ENCODE data around the gene ADM. TPM values are rescaled to one million over a fixed set of nuclear protein-coding genes. Genes with fewer than 3 reads are reported as not detected.
A peak's percentile ranks its signal among the peaks of the same experiment; 100 is the strongest.

ADM gene
- total and polyA plus RNA-seq, 2 donors (not counting 3 experiments of a cell fraction or from before 2014, with no cell fraction given) = 45.3 to 55.5 TPM

GRCh38 chr11:10307400-10308200 is 2.7 kb downstream of the ADM start:
- H3K9me1 ChIP-seq (replicated peaks; ENCODE audit: control insufficient read depth, extremely low read depth, insufficient read depth, low read length) = no peaks in the 10 kb centered on the region
- DNase-seq (ENCODE audit: low read depth, low spot score) = peak; percentile 96
- POLR2A ChIA-PET = interaction anchor here (0.6 to 2.0 kb wide), 7 partner anchors 8 to 548 kb away, joined by 3 to 10 read pairs (median 5); no protein-coding TSS in a partner anchor
- H3K4me2 ChIP-seq (ENCODE audit: insufficient read depth, low read length) = peak overlapping the region; percentile 91
- H3K27ac ChIP-seq (ENCODE audit: insufficient read depth, low read depth, low read length) = peak overlapping the region; percentile 80
- FAIRE-seq = no peak
- intact Hi-C loops (cut with micrococcal nuclease) (loop anchor here (1.0 to 5.0 kb wide), 15 partner anchors 16 to 734 kb away; partner anchors contain the start of gene WEE1), dilution Hi-C loops (cut with MboI; ENCODE audit: extremely low pct_ligation_motif_present, low sequenced_read_pairs) (no loop called here)
- no peaks in the 10 kb centered on the region for H3K36me3 ChIP-seq (ENCODE audit: control insufficient read depth in 2 of 2, extremely low read depth in 1 of 2, insufficient read depth in 2 of 2, low read length in 2 of 2)
- peaks cover 42% of the 10 kb centered on the region for H3K4me1 ChIP-seq (ENCODE audit: control insufficient read depth, extremely low read depth, insufficient read depth, low read length)
- peak overlapping the region; percentile 33 for H2AFZ ChIP-seq (ENCODE audit: low read depth, low read length)
- H3K9me3 ChIP-seq (replicated peaks; ENCODE audit: control insufficient read depth, insufficient read depth, low read length) = no peaks in the 10 kb centered on the region
- CTCF ChIA-PET = interaction anchor here (0.6 to 9.0 kb wide), 25 partner anchors 10 to 558 kb away, joined by 3 to 117 read pairs (median 4); no protein-coding TSS in a partner anchor
- no peaks in the 10 kb centered on the region for H3K27me3 ChIP-seq (ENCODE audit: control insufficient read depth in 2 of 2, insufficient read depth in 2 of 2, low read length in 2 of 2)
- no peaks in the 10 kb centered on the region for H4K20me1 ChIP-seq (replicated peaks; ENCODE audit: control insufficient read depth, extremely low read depth, insufficient read depth, low read length)
- TSS peak; percentile 31 for BruUV-seq (replicated peaks)
- peak overlapping the region; percentile 91 to 95 (median 93) for H3K4me3 ChIP-seq (replicated peaks in 1 of 3; ENCODE audit: insufficient read depth in 1 of 3, low read depth in 1 of 3, low read length in 3 of 3)
- TF ChIP-seq, protein P1, sequence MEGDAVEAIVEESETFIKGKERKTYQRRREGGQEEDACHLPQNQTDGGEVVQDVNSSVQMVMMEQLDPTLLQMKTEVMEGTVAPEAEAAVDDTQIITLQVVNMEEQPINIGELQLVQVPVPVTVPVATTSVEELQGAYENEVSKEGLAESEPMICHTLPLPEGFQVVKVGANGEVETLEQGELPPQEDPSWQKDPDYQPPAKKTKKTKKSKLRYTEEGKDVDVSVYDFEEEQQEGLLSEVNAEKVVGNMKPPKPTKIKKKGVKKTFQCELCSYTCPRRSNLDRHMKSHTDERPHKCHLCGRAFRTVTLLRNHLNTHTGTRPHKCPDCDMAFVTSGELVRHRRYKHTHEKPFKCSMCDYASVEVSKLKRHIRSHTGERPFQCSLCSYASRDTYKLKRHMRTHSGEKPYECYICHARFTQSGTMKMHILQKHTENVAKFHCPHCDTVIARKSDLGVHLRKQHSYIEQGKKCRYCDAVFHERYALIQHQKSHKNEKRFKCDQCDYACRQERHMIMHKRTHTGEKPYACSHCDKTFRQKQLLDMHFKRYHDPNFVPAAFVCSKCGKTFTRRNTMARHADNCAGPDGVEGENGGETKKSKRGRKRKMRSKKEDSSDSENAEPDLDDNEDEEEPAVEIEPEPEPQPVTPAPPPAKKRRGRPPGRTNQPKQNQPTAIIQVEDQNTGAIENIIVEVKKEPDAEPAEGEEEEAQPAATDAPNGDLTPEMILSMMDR (IDR thresholded peaks at IDR 0.05; ENCODE audit: extremely low read depth in 1 of 2, insufficient read depth in 1 of 2, low read depth in 1 of 2, low read length in 2 of 2) = peak; percentile 87 to 99
- TF ChIP-seq FOS (IDR thresholded peaks at IDR 0.05; ENCODE audit: borderline replicate concordance, insufficient read depth, low read length) (peak; percentile 96), MAX (IDR thresholded peaks at IDR 0.05; ENCODE audit: insufficient read depth, insufficient read length) (no peak), POLR2AphosphoS5 (IDR thresholded peaks at IDR 0.05; ENCODE audit: insufficient read depth, low read depth, low read length) (peak; percentile 98), EZH2 (IDR thresholded peaks at IDR 0.05; ENCODE audit: borderline replicate concordance, low read depth, low read length, severe bottlenecking) (no peak), JUN (IDR thresholded peaks at IDR 0.05; ENCODE audit: borderline replicate concordance, insufficient read depth, insufficient read length, low read depth) (peak; percentile 40), POLR2A (IDR thresholded peaks at IDR 0.05; ENCODE audit: low read depth, low read length) (peak; percentile 90), MYC (IDR thresholded peaks at IDR 0.05; ENCODE audit: low read depth, low read length) (no peak), GATA2 (IDR thresholded peaks at IDR 0.05; ENCODE audit: insufficient read depth, insufficient read length, low read depth, low read length) (no peak)
- H3K79me2 ChIP-seq (ENCODE audit: control insufficient read depth, insufficient read depth, low read length) = peaks cover 20% of the 10 kb centered on the region
- peak overlapping the region; percentile 72 for H3K9ac ChIP-seq (replicated peaks; ENCODE audit: extremely low read depth, insufficient read depth, low read length)

All from endothelial cell of umbilical vein (primary cell).